Trophoblast cell (in vitro differentiated cells and primary cell): Measurements from ENCODE around the gene TRMT61B.

Source experiments
- DNase-seq, 2 donors: peaks; one replicate each; pipeline ENCODE4 v3.0.0-alpha.2; 2016
- H2AFZ ChIP-seq: 2 replicates; pipeline ENCODE4 v1.6.1; 2013; ENCODE audit warnings: low read length, moderate library complexity, mild to moderate bottlenecking; ENCODE audit not compliant: insufficient read depth, poor library complexity
- H2AK5ac ChIP-seq: 2 replicates; pipeline ENCODE4 v1.6.1; 2013; ENCODE audit warnings: mild to moderate bottlenecking, low read length
- H2BK120ac ChIP-seq: 2 replicates; pipeline ENCODE4 v1.6.1; 2013; ENCODE audit warnings: low read length, mild to moderate bottlenecking, moderate library complexity; ENCODE audit not compliant: insufficient read depth, poor library complexity
- H2BK12ac ChIP-seq: 2 replicates; pipeline ENCODE4 v1.6.1; 2013; ENCODE audit warnings: mild to moderate bottlenecking, low read length, moderate library complexity
- H2BK5ac ChIP-seq: 2 replicates; pipeline ENCODE4 v1.6.1; 2013; ENCODE audit warnings: low read length, low read depth, moderate library complexity, mild to moderate bottlenecking; ENCODE audit not compliant: poor library complexity
- H3K14ac ChIP-seq: 2 replicates; pipeline ENCODE4 v1.6.1; 2013; ENCODE audit warnings: mild to moderate bottlenecking, low read length
- H3K18ac ChIP-seq: 2 replicates; pipeline ENCODE4 v1.6.1; 2013; ENCODE audit warnings: mild to moderate bottlenecking, low read length
- H3K23ac ChIP-seq: 2 replicates; pipeline ENCODE4 v1.6.1; 2013; ENCODE audit warnings: low read length
- H3K27ac ChIP-seq: 2 replicates; pipeline ENCODE4 v1.5.1; 2013; ENCODE audit warnings: low read depth, mild to moderate bottlenecking, inconsistent platforms, low read length, moderate library complexity
- H3K27me3 ChIP-seq: 2 replicates; pipeline ENCODE4 v1.6.1; 2013; ENCODE audit warnings: inconsistent platforms, mild to moderate bottlenecking, low read length, moderate library complexity; ENCODE audit not compliant: insufficient read depth
- H3K36me3 ChIP-seq, 2 experiments: 1 replicate in 1 of 2; 2 replicates in 1 of 2; pipeline ENCODE4 v1.6.1; 2013; ENCODE audit warnings: low read length in 2 of 2, mild to moderate bottlenecking in 2 of 2, moderate library complexity in 1 of 2; ENCODE audit not compliant: insufficient read depth in 2 of 2, control insufficient read depth in 1 of 2
- H3K4ac ChIP-seq: 2 replicates; pipeline ENCODE4 v1.6.1; 2013; ENCODE audit warnings: low read depth, mild to moderate bottlenecking, low read length, moderate library complexity
- H3K4me1 ChIP-seq, 2 experiments: 1 replicate in 1 of 2; 2 replicates in 1 of 2; pipeline ENCODE4 v1.6.1; 2013; ENCODE audit warnings: low read length in 2 of 2, mild to moderate bottlenecking in 2 of 2, moderate library complexity in 1 of 2; ENCODE audit not compliant: insufficient read depth in 2 of 2, control insufficient read depth in 1 of 2
- H3K4me2 ChIP-seq: 2 replicates; pipeline ENCODE4 v1.6.1; 2013; ENCODE audit warnings: inconsistent platforms, mild to moderate bottlenecking, low read length, moderate library complexity
- H3K4me3 ChIP-seq: 2 replicates; pipeline ENCODE4 v1.5.1; 2013; ENCODE audit warnings: mild to moderate bottlenecking, low read depth, low read length, inconsistent platforms
- H3K79me1 ChIP-seq: one replicate; pipeline ENCODE4 v1.6.1; 2013; ENCODE audit warnings: low read length
- H3K79me2 ChIP-seq: 2 replicates; pipeline ENCODE4 v1.6.1; 2013; ENCODE audit warnings: low read length, mild to moderate bottlenecking; ENCODE audit not compliant: control insufficient read depth, insufficient read depth, poor library complexity
- H3K9ac ChIP-seq: 2 replicates; pipeline ENCODE4 v1.6.1; 2013; ENCODE audit warnings: mild to moderate bottlenecking, low read length
- H3K9me3 ChIP-seq: 2 replicates; pipeline ENCODE4 v1.6.1; 2013; ENCODE audit warnings: low read depth, mild to moderate bottlenecking, control low read depth, inconsistent platforms, low read length; ENCODE audit not compliant: insufficient read depth
- H4K12ac ChIP-seq: 2 replicates; pipeline ENCODE4 v1.6.1; 2013; ENCODE audit warnings: low read depth, mild to moderate bottlenecking, low read length, moderate library complexity
- H4K8ac ChIP-seq: 2 replicates; pipeline ENCODE4 v1.6.1; 2013; ENCODE audit warnings: low read depth, mild to moderate bottlenecking, low read length, moderate library complexity
- H4K91ac ChIP-seq: one replicate; pipeline ENCODE4 v1.6.1; 2013; ENCODE audit warnings: low read depth, mild to moderate bottlenecking, low read length, moderate library complexity
- WGBS: extraction: QIAGEN DNeasy Blood & Tissue Kit; methylation state at CpG from one replicate; pipeline ENCODE4 v1.1.7; 2013; ENCODE audit warnings: missing lambda C conversion rate; ENCODE audit not compliant: insufficient read length, insufficient coverage; ENCODE audit errors: extremely low coverage; 5-methylcytosine and 5-hydroxymethylcytosine counted together

TRMT61B gene

DNA sequence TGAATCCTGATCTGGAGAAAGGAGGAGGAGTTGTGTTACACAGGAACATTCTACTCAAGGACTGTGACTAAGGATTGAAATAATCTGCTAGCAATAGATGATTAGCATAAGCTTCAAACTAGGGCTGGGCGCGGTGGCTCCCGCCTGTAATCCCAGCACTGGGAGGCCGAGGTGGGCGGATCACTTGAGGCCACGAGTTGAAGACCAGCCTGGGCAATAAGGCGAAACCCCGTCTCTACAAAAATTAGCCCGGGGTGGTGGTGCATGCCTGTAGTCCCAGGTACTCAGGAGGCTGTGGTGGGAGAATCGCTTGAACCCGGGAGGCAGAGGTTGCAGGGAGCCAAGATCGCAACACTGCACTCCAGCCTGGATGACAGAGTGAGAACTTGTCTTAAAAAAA lies 1.5 kb downstream of the TRMT61B start:
- no peak overlapping the region for H3K27ac ChIP-seq
- peaks cover 0 to 1% of the 10 kb centered on the region in 2 experiments for H3K36me3 ChIP-seq
- H4K12ac ChIP-seq: no peak overlapping the region
- no peaks in the 10 kb centered on the region for H3K79me1 ChIP-seq
- no peaks in the 10 kb centered on the region for H3K79me2 ChIP-seq
- peaks cover 0 to 2% of the 10 kb centered on the region in 2 experiments for H3K4me1 ChIP-seq
- no peak overlapping the region for H4K8ac ChIP-seq
- no peak overlapping the region for H3K23ac ChIP-seq
- H2BK12ac ChIP-seq: no peak overlapping the region
- no CpG with 5 or more reads among the region's 12 CpGs for WGBS
- H2BK5ac ChIP-seq: no peak overlapping the region
- no peak overlapping the region for H3K18ac ChIP-seq
- H2AK5ac ChIP-seq: no peak overlapping the region
- no peaks in the 10 kb centered on the region for H3K27me3 ChIP-seq
- no peaks in the 10 kb centered on the region for H3K9me3 ChIP-seq
- no peak overlapping the region for H3K9ac ChIP-seq
- no peak overlapping the region for H3K4me2 ChIP-seq
- H4K91ac ChIP-seq: no peak overlapping the region
- H3K14ac ChIP-seq: no peak overlapping the region
- no peak overlapping the region for H2BK120ac ChIP-seq
- no peak overlapping the region for H2AFZ ChIP-seq
- DNase-seq: no peak
- H3K4ac ChIP-seq: peak overlapping the region; percentile 44
- no peak overlapping the region for H3K4me3 ChIP-seq

DNA sequence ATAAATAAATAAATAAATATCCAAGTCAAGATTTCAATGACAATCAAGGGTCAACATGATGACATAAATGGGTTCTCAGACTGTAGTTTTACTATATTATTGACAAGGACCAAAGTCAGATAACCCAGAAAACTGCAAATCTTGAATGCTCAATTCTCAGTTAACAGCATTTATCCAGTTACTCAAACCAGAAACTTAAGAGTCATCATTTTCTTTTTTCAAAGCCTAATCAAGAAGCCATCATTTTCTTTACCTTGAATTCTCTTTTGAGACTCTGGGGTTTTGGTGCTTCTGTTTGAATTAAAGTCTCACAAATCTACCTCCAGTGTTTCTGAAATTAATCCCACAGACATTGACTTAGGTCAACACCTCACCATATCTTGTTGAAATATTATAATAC lies 14.1 kb downstream of the TRMT61B start:
- no peaks in the 10 kb centered on the region for H3K79me1 ChIP-seq
- peaks cover 0 to 6% of the 10 kb centered on the region in 2 experiments for H3K36me3 ChIP-seq
- H3K14ac ChIP-seq: no peak overlapping the region
- H3K79me2 ChIP-seq: no peaks in the 10 kb centered on the region
- no peak overlapping the region for H2AK5ac ChIP-seq
- no peak overlapping the region for H3K4ac ChIP-seq
- no peak overlapping the region for H3K9ac ChIP-seq
- no peak overlapping the region for H3K23ac ChIP-seq
- H2BK120ac ChIP-seq: no peak overlapping the region
- no peaks in the 10 kb centered on the region for H3K27me3 ChIP-seq
- H3K4me3 ChIP-seq: no peak overlapping the region
- H4K91ac ChIP-seq: no peak overlapping the region
- no peaks in the 10 kb centered on the region for H3K9me3 ChIP-seq
- no peak overlapping the region for H4K12ac ChIP-seq
- no peak overlapping the region for H3K27ac ChIP-seq
- no peak overlapping the region for H2BK12ac ChIP-seq
- H4K8ac ChIP-seq: no peak overlapping the region
- H2BK5ac ChIP-seq: no peak overlapping the region
- H3K18ac ChIP-seq: no peak overlapping the region
- H2AFZ ChIP-seq: no peak overlapping the region
- H3K4me2 ChIP-seq: no peak overlapping the region
- H3K4me1 ChIP-seq: no peaks in the 10 kb centered on the region
- DNase-seq: no peak

DNA sequence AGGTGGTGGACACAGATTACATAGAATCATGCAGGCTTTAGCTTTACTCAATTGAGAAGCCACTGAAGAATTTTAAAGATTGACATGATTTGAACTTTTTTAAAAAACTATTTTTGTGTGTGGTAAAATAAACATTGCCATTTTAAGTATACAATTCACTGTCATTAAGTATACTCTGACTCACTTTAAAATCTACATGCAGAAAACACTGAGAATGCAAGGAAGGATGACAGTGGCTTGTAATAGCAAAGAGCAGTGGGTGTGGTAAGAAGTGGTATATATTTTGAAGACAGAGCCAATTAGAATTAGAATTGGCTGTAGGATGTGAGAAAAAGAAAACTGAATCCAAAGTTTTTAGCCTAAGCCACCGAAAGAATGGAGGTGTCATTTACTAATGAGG lies 14.9 kb downstream of the TRMT61B start:
- Histone ChIP-seq H2AFZ (no peak overlapping the region), H2BK5ac (no peak overlapping the region), H3K79me2 (no peaks in the 10 kb centered on the region), H3K27ac (no peak overlapping the region), H2BK120ac (no peak overlapping the region), H3K4ac (no peak overlapping the region), H3K27me3 (no peaks in the 10 kb centered on the region), H3K18ac (no peak overlapping the region), H4K12ac (no peak overlapping the region), H3K4me3 (no peak overlapping the region), H3K79me1 (no peaks in the 10 kb centered on the region), H4K91ac (no peak overlapping the region), H3K4me1 (no peaks in the 10 kb centered on the region), H3K14ac (no peak overlapping the region), H3K9ac (no peak overlapping the region), H2BK12ac (no peak overlapping the region), H3K4me2 (no peak overlapping the region), H3K23ac (no peak overlapping the region), H3K36me3 (peaks cover 0 to 6% of the 10 kb centered on the region in 2 experiments), H3K9me3 (no peaks in the 10 kb centered on the region), H4K8ac (no peak overlapping the region), H2AK5ac (no peak overlapping the region)
- WGBS: no CpG with 5 or more reads among the region's 1 CpG
- DNase-seq: no peak

DNA sequence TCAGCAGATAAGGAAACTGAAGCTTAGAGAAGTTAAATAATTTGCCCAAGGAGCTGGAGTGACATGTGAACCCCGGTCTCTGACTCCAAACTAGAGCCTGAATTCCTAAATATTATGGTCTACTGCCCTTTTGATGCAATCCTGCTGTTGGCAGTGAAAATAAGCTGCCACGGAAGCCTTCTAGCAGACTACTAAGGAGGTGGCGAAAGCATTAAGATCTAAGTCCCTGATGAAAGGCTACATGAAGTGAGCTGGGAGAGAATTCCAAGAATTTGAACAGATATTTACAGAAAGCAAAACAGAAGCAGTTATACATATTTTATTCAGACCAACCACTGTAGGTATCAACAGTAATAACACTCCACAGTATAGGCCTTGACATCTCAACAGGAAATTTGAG lies 28.1 kb downstream of the TRMT61B start:
- Histone ChIP-seq H4K8ac (no peak overlapping the region), H3K9me3 (no peaks in the 10 kb centered on the region), H3K79me1 (no peaks in the 10 kb centered on the region), H3K27me3 (no peaks in the 10 kb centered on the region), H3K23ac (no peak overlapping the region), H2BK12ac (no peak overlapping the region), H3K9ac (no peak overlapping the region), H2BK120ac (no peak overlapping the region), H2AK5ac (no peak overlapping the region), H4K91ac (no peak overlapping the region), H3K18ac (no peak overlapping the region), H3K27ac (no peak overlapping the region), H3K4me1 (no peaks in the 10 kb centered on the region), H2BK5ac (no peak overlapping the region), H3K4ac (no peak overlapping the region), H4K12ac (no peak overlapping the region), H3K36me3 (peaks cover 5% of the 10 kb centered on the region in 2 experiments), H3K79me2 (no peaks in the 10 kb centered on the region), H3K4me2 (no peak overlapping the region), H2AFZ (no peak overlapping the region), H3K4me3 (no peak overlapping the region), H3K14ac (no peak overlapping the region)
- no CpG with 5 or more reads among the region's 3 CpGs for WGBS
- peak in 1 of 2 donors; percentile 5 for DNase-seq
